ENCODE measurements around the gene MYL6B.
"Not testable (repeated sequence)": the region's sequence is repeated elsewhere in the genome, so short reads cannot be mapped to it uniquely, and the experiment has no call there.

Gene MYL6B

GRCh38 chr12:56152132-56152755 lies at the start of gene MYL6B:
Gene MYL6B (plus strand): TSS chr12:56152587. CDS start chr12:56153919, 1,332 bp downstream.
- peak; percentile 92 to 93 for DNase-seq (ENCODE audit: low read depth in 2 of 2)

DNA sequence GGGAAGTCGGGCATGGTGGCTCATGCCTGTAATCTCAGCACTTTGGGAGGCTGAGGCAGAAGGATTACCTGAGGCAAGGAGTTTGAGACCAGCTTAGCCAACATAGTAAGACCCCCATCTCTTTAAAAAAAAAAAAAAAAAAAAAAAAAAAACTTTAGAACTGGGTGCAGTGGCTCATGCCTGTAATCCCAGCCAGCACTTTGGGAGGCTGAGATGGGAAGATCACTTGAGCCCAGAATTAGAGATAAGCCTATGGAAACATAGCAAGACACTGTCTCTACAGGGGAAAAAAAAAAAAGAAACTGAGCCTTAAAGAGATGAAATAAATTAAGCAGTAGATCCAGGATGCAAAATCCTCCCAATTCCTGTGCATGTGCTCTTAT lies 49.7 kb upstream of the MYL6B start:
- DNase-seq (ENCODE audit: low read depth in 2 of 2), result no peak

GRCh38 chr12:56103066-56103711 lies 49.2 kb upstream of the MYL6B start:
- no peak for DNase-seq (ENCODE audit: low read depth in 2 of 2)

DNA sequence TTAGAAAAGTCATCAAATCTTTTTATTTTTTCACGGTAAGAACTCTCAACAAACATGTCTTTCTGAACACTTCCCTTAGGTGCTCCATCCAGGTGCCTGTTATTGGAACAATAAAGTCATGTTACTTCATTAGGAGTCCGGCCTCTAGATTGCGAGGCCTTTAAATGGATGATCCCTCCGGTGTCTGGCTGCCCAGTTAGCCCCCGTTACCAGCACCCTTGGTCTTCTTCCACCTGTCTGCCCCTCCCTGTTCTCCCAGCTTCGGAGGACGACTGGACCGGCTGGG lies 48.6 kb upstream of the MYL6B start:
- no peak for DNase-seq (ENCODE audit: low read depth in 2 of 2)

GRCh38 chr12:56104109-56104814 lies 48.1 kb upstream of the MYL6B start, which contains the start of gene PA2G4:
Gene PA2G4 (plus strand): TSS chr12:56104559. CDS start chr12:56104738, 179 bp downstream.
- DNase-seq (ENCODE audit: low read depth in 2 of 2), result peak; percentile 96 to 98

- peak in 1 of 2 donors; percentile 22 for DNase-seq (ENCODE audit: low read depth in 2 of 2)
Observed at GRCh38 chr12:56104815-56105608, 47.4 kb upstream of the MYL6B start.

GRCh38 chr12:56105609-56105902 lies 46.8 kb upstream of the MYL6B start:
- DNase-seq (ENCODE audit: low read depth in 2 of 2), result no peak

- no peak for DNase-seq (ENCODE audit: low read depth in 2 of 2)
Observed at GRCh38 chr12:56107242-56107641, 45.1 kb upstream of the MYL6B start.

GRCh38 chr12:56110571-56110970 lies 41.8 kb upstream of the MYL6B start:
- no peak for DNase-seq (ENCODE audit: low read depth in 2 of 2)

DNA sequence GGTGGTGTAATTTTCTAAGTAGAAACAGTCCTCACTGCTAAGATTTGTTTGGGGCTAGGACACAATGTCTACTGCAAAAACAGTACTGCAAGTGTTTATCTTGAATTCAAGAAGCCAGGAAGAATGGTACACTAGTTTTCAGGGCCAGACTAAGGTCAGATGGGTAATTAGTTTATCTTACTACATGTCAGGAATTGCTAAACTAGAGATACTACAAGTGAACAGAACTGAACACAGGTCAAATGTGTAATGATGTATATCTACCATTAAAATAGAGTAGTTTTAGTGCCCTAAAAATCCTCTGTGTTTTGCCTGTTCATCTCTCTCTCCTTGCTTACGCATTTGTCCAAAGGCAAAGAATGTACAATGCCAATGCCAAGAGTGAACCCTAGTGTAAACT lies 38.3 kb upstream of the MYL6B start:
- DNase-seq (ENCODE audit: low read depth in 2 of 2), result no peak

- no peak for DNase-seq (ENCODE audit: low read depth in 2 of 2)
Observed at GRCh38 chr12:56115329-56115728, 37.1 kb upstream of the MYL6B start.

- DNase-seq (ENCODE audit: low read depth in 2 of 2), result peak; percentile 82 to 90
Observed at GRCh38 chr12:56116267-56117081, 35.9 kb upstream of the MYL6B start, which contains the start of gene RPL41. Gene RPL41 (plus strand): TSS chr12:56116633.

DNA sequence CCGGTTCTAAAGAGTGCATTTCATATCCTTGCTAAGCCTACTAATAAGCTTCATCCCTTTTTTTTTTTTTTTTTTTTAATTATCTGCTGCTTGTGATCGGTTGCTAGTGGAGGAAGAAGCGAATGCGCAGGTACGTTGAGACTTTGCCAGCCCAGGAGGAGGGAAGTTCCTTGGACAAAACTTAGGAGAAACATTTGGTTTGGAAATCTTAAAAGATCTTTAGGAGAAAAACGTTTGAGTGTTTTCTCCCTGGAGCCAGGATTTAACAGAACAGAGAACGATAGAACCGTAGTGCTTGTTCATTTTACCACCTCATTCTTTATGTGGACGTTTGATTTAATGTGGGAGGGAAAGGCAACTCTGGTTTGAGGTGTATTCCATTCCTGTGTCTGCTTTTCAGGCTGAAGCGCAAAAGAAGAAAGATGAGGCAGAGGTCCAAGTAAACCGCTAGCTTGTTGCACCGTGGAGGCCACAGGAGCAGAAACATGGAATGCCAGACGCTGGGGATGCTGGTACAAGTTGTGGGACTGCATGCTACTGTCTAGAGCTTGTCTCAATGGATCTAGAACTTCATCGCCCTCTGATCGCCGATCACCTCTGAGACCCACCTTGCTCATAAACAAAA lies 35.2 kb upstream of the MYL6B start:
- not testable (repeated sequence) for DNase-seq (ENCODE audit: low read depth in 2 of 2)

DNA sequence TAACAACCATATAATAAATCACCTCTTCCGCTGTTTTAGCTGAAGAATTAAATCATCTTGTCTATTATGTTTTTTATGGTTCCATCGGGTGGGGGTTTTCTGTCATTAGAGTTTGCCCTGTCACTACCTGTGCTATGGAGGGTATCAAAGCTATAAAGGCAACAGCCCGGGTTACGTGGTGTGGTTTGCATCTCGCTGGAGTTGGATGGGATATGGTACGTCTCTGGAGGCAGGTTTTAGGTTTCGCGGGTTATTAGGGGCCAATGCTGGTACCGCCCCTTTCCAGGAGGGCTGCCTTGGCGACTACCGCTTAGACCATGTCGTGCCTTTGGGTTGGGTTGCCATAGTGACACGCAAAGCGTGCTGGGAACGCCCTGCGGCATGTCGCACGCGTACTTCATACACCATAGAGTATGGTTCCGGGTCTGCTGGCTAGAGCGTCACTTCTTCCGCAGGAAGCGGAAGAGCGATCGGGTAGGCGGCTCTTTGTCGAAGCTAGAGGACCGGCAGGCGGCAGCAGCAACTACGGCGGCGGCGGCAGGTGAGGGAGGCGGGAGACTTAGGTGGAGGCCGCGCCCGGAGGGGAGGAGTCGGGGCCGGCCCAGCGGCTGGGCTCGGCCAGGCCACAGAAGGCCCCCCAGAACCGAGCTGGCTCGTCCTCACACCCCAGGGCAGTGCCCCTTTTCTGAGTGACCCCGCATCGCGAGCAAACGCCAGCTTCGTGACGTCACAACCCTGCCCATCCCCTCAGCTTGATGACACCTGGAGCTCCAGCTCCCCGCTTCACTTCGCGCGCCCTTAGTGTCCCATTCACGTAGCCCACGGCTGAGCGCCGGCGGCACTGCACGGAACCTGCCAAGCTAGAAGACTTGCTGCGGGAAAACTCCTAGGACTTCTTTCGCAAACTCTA lies 34.4 kb upstream of the MYL6B start, which contains the start of gene ZC3H10:
Gene ZC3H10, plus strand, starts transcription at position 489 of the 910 bp plus-strand sequence. CDS start 2,297 bp downstream, outside the sequence.
- DNase-seq (ENCODE audit: low read depth in 2 of 2), result peak; percentile 95 to 98

DNA sequence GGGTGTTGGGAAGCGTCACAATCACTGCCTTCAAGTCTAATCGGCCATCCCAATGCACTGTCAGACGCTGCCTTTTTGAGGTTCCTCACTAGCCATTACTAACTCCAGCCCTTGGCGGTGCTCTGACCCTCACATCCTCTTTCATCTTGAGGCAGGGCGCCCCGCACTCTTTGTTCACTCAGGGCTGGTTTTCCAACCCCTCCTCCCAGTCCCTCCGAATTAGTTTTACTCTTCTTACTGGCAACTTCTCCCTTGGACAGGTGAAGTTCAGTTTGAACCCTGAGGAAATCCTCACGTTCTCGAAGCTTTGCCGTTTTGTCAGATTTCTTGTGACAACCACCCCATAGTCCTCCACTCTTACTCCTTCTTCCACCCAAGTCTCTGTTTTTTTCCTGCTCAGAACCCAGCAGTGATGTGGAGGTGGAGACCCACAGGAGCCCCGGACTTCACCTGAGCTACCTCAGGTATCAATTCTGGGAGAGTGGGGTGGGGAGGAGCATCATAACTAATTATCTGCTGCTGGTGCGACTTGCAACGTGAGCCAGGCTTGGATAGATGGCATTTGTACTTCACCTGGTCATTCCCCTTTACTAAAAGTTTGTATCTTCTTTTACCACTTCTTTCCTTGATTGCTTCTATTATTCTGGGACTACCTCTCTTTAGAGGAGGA lies 33.6 kb upstream of the MYL6B start:
- no peak for DNase-seq (ENCODE audit: low read depth in 2 of 2)

- DNase-seq (ENCODE audit: low read depth in 2 of 2), result peak; percentile 28 to 44
Observed at GRCh38 chr12:56119361-56119796, 33.0 kb upstream of the MYL6B start.

DNA sequence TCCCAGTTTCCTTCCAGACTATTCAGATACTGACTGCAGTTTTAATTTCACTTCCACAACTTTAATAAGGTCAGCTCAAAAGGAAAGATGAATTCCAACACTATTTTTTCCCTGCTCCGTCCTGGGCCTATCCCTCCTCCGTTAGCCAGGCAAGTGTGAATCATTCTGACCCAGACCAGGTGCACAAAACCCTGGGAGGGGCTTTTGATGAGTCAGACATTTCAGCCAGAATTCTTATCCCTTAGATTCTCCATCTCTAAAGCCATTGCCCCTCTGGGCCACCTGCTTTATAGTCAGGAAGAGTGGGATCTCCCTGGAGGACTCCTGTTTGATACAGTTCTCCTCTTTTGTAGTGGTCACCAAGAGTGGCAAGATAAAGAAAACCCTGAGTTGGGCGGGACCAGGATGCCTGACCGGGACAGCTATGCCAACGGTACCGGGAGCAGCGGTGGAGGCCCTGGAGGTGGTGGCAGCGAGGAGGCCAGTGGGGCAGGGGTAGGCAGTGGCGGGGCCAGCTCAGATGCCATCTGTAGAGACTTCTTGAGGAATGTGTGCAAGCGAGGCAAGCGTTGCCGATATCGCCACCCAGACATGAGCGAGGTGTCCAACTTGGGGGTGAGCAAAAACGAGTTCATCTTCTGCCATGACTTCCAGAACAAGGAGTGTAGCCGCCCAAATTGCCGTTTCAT lies 32.1 kb upstream of the MYL6B start:
- no peak for DNase-seq (ENCODE audit: low read depth in 2 of 2)

GRCh38 chr12:56121204-56121870 lies 31.1 kb upstream of the MYL6B start:
- DNase-seq (ENCODE audit: low read depth in 2 of 2), result no peak
